Transverse colon (tissue), 4 donors: ENCODE data around the gene SAMD8. TPM values are rescaled to one million over a fixed set of nuclear protein-coding genes. Genes with fewer than 3 reads are reported as not detected.
"Not testable (repeated sequence)": the region's sequence is repeated elsewhere in the genome, so short reads cannot be mapped to it uniquely, and the experiment has no call there.

Experiments used
- DNase-seq: peaks from one replicate; pipeline ENCODE4 v3.0.0-alpha.2; 2019
- H3K27ac ChIP-seq, 4 donors: fragments of 200-600 bp; sonication (generic); 2 replicates each; pipeline ENCODE4 v1.5.1; 2016 to 2018; ENCODE audit warnings: inconsistent platforms in 4 of 4
- H3K27me3 ChIP-seq: fragments of 200-600 bp; sonication (generic); 2 replicates; pipeline ENCODE4 v1.5.1; 2017; ENCODE audit warnings: inconsistent platforms
- H3K36me3 ChIP-seq, 4 donors: fragments of 200-600 bp; sonication (generic); 2 replicates each; pipeline ENCODE4 v1.5.1; 2017 to 2019; ENCODE audit warnings: inconsistent platforms in 4 of 4
- H3K4me1 ChIP-seq, 4 donors: fragments of 200-600 bp; sonication (generic); 2 replicates each; pipeline ENCODE4 v1.5.1; 2017 to 2020; ENCODE audit warnings: inconsistent platforms in 4 of 4
- H3K4me3 ChIP-seq, 4 donors: fragments of 200-600 bp; sonication (generic); 1 replicate in 1 of 4; 2 replicates in 3 of 4; pipeline versions ENCODE4 v1.5.1 to v1.6.1; 2017 to 2019; ENCODE audit warnings: inconsistent platforms in 4 of 4
- H3K9me3 ChIP-seq, 2 donors: fragments of 200-600 bp; sonication (generic); 2 replicates each; pipeline ENCODE4 v1.5.1; 2017 to 2019; ENCODE audit warnings: inconsistent platforms in 2 of 2
- CTCF ChIP-seq, 5 experiments: fragments of 200-600 bp in 3 of 5; fragments of 450-650 bp in 2 of 5; sonication (generic) in 3 of 5; IDR thresholded peaks; 1 replicate in 2 of 5; 2 replicates in 3 of 5; pipeline ENCODE4 v1.5.1; 2016 to 2017; ENCODE audit warnings: antibody characterized with exemption in 5 of 5, inconsistent platforms in 3 of 5, mild to moderate bottlenecking in 2 of 5, moderate library complexity in 1 of 5
- EP300 ChIP-seq: sonication (generic); formaldehyde crosslinking; IDR thresholded peaks from one replicate; pipeline ENCODE4 v1.6.1; 2017; ENCODE audit warnings: antibody characterized with exemption, low read depth
- POLR2A ChIP-seq: fragments of 450-650 bp; IDR thresholded peaks from one replicate; pipeline ENCODE4 v1.6.1; 2016; ENCODE audit warnings: antibody characterized with exemption, mild to moderate bottlenecking, moderate library complexity
- POLR2AphosphoS5 ChIP-seq, 3 donors: sonication (generic); formaldehyde crosslinking; IDR thresholded peaks; one replicate each; pipeline ENCODE4 v1.6.1; 2016; ENCODE audit warnings: antibody characterized with exemption in 3 of 3
- WGBS, 2 donors: methylation state at CpG; one replicate each; pipeline ENCODE4 v1.1.5; 2018; ENCODE audit warnings: low coverage in 1 of 2; 5-methylcytosine and 5-hydroxymethylcytosine counted together
- in situ Hi-C, 4 donors: fragments of 200-750 bp; cut with MboI; loops; one replicate each; pipeline versions ENCODE4 v1.15.0 to v1.15.1; 2017; ENCODE audit warnings: low sequenced_read_pairs in 3 of 4, low pct_ligation_motif_present in 1 of 4, low pct_unique_long_range_greater_than_20kb in 1 of 4
- intact Hi-C: fragments of 100-400 bp; cut with DNase I; formaldehyde crosslinking; loops from one replicate; pipeline ENCODE4 v1.15.1; 2023; ENCODE audit warnings: low total_unique reads
- total RNA-seq, 4 donors: library from RNA; depleted of rRNA; stranded (reverse); fragments of >200 nt; gene quantifications; one replicate each; pipeline ENCODE4 v1.1.0, GENCODE V29; 2016

The SAMD8 gene
- total RNA-seq, 4 donors from 2014 or later: 4.6 to 26.6 (median 17.7) TPM

DNA sequence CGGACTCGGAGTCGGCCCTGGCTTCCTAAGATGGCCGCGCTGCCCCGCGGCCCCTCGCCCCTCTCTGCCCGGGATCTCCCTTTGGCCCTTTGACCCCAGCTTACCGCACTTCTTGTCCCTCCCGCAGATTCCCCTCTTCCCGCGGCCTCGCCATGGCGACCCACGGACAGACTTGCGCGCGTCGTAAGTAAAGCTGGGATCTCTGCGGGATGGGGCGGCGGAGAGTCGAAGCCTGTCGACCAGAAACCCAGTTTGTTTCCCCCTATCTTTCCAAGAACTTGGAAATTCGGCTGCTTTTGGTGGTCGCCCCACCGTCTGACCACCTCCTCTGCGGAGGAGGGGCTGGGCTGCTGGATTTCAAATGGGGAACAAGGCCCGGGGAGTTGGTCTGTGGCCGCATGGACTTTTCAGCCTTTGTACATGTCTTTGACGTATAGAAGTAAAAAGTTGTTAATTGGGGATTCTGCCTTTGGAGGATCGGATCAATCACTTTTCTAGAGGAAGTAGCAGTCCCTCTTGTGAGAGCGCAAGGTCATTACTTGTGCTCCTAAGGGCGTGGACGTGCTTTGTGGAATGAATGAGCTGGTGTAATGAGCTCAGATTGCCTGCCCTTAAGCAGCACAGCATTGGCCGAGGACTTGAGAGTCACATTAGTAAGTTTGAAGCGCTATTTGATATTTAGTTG is 99.7 kb downstream of the SAMD8 start:
- TF ChIP-seq CTCF (IDR thresholded peaks at IDR 0.05) (peak in 1 of 5 experiments; percentile 12), EP300 (no peak), POLR2A (peak; percentile 11), POLR2AphosphoS5 (IDR thresholded peaks at IDR 0.05) (peak; percentile 27 to 86 (median 68))
- no peaks in the 10 kb centered on the region for H3K27me3 ChIP-seq
- peaks cover 13 to 38% (median 22%) of the 10 kb centered on the region in 4 donors for H3K4me1 ChIP-seq
- DNase-seq: peak; percentile 64
- intact Hi-C loops (no loop called here), in situ Hi-C loops (no loop called here)
- H3K27ac ChIP-seq: peak overlapping the region; percentile 96 to 98 (median 97)
- WGBS, 2 donors: 0% methylated on average over 6 to 36 of the region's 38 CpGs
- H3K4me3 ChIP-seq: peak overlapping the region; percentile 59 to 96 (median 82)
- H3K36me3 ChIP-seq: peaks cover 0 to 39% (median 18%) of the 10 kb centered on the region in 4 donors
- no peaks in the 10 kb centered on the region for H3K9me3 ChIP-seq

DNA sequence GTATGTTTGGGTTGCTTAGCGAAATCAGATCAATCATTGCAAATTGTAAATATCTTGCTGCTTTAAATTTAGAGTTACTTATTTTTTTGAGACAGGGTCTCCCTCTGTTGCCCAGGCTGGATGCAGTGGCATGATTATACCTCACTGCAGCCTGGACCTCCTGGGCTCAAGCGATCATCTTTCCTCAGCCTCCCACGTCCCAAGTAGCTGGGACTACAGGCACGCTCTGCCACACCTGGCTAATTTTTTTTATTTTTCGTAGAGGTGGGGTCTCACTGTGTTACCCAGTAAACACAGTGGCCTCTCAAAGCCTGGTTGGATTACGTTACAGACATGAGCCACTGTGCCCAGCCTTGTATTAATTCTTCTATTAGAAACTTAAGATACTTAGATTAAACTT is 100.9 kb downstream of the SAMD8 start:
- in situ Hi-C loops (no loop called here), intact Hi-C loops (no loop called here)
- Histone ChIP-seq H3K27ac (peak overlapping the region in 3 of 4 donors; percentile 96 to 98 (median 96)), H3K4me3 (peak overlapping the region in 1 of 4 donors; percentile 77), H3K4me1 (peaks cover 16 to 45% (median 27%) of the 10 kb centered on the region in 4 donors), H3K27me3 (no peaks in the 10 kb centered on the region), H3K9me3 (no peaks in the 10 kb centered on the region), H3K36me3 (peaks cover 0 to 51% (median 24%) of the 10 kb centered on the region in 4 donors)
- TF ChIP-seq EP300 (no peak), POLR2A (no peak), CTCF (IDR thresholded peaks at IDR 0.05) (no peak), POLR2AphosphoS5 (IDR thresholded peaks at IDR 0.05) (no peak)
- 82 to 85% methylated on average over 2 to 6 of the region's 6 CpGs for WGBS, 2 donors
- no peak for DNase-seq

DNA sequence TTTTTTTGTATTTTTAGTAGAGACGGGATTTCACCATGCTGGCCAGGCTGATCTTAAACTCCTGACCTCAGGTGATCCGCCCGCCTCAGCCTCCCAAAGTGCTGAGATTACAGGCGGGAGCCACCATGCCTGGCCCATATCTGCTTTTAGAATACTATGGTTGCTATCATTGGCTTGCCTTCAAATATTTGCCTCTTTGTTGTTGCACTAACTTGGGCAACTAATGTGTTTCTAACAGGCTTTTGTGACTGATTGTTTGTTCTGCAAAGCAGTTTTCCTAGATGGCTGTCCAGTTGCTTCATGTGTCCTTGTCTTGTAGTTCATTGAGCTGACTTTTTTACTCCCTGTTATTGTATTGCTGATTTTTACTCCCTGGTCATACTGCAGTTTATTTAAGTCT is 108.8 kb downstream of the SAMD8 start:
- no peak for TF ChIP-seq POLR2AphosphoS5 (IDR thresholded peaks at IDR 0.05)
- H3K36me3 ChIP-seq: peaks cover 0 to 93% (median 44%) of the 10 kb centered on the region in 4 donors
- H3K4me3 ChIP-seq: no peak overlapping the region
- peaks cover 6 to 45% (median 21%) of the 10 kb centered on the region in 4 donors for H3K4me1 ChIP-seq
- H3K27ac ChIP-seq: no peak overlapping the region
- 85 to 94% methylated on average over 4 of the region's 4 CpGs for WGBS, 2 donors
- intact Hi-C loops: no loop called here
- no peaks in the 10 kb centered on the region for H3K27me3 ChIP-seq
- no peak for DNase-seq
- no peaks in the 10 kb centered on the region for H3K9me3 ChIP-seq
- in situ Hi-C loops: no loop called here

DNA sequence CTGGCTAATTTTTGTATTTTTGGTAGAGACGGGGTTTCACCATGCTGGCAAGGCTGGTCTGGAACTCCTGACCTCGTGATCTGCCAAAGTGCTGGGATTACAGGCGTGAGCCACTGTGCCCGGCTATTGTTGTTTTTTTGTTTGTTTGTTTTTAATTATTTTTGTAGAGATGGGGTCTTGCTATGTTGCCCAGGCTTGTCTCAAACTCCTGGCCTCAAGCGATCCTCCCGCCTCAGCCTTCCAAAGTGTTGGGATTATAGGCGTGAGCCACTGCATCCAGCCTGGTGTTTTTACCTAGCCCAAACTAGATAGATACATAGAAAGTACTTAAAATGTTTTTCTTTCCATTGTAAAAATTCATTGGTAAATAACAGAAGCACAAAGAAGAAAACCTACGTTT is 110.0 kb downstream of the SAMD8 start:
- DNase-seq, in situ Hi-C loops, H3K27me3 ChIP-seq, H3K27ac ChIP-seq, intact Hi-C loops, H3K4me3 ChIP-seq, H3K9me3 ChIP-seq: not testable (repeated sequence)
- peaks cover 2 to 50% (median 27%) of the 10 kb centered on the region in 4 donors for H3K4me1 ChIP-seq
- H3K36me3 ChIP-seq: peaks cover 0 to 89% (median 37%) of the 10 kb centered on the region in 4 donors
- 94 to 95% methylated on average over 5 to 8 of the region's 8 CpGs for WGBS, 2 donors

- intact Hi-C loops (no loop called here), in situ Hi-C loops (no loop called here)
- H3K9me3 ChIP-seq: no peaks in the 10 kb centered on the region
- peaks cover 8 to 64% (median 29%) of the 10 kb centered on the region in 4 donors for H3K4me1 ChIP-seq
- 64 to 71% methylated on average over 2 of the region's 2 CpGs for WGBS, 2 donors
- TF ChIP-seq POLR2A (no peak), EP300 (no peak), POLR2AphosphoS5 (IDR thresholded peaks at IDR 0.05) (no peak), CTCF (IDR thresholded peaks at IDR 0.05) (no peak)
- DNase-seq: no peak
- no peak overlapping the region for H3K4me3 ChIP-seq
- H3K27me3 ChIP-seq: no peaks in the 10 kb centered on the region
- H3K27ac ChIP-seq: peak overlapping the region in 3 of 4 donors; percentile 79 to 82 (median 81)
- H3K36me3 ChIP-seq: peaks cover 0 to 69% (median 27%) of the 10 kb centered on the region in 4 donors
Observed at GRCh38 chr10:75223507-75223906, 112.1 kb downstream of the SAMD8 start.
